Right forelimb (tissue), 1 donor: ENCODE measurements around the gene GSK3B.
A peak's percentile ranks its signal among the peaks of the same experiment; 100 is the strongest.
"Not testable (repeated sequence)": the region's sequence is repeated elsewhere in the genome, so short reads cannot be mapped to it uniquely, and the experiment has no call there.

ENCODE experiments used
- DNase-seq: peaks from one replicate; pipeline ENCODE4 v3.0.0-alpha.2; 2018

The GSK3B gene

DNA sequence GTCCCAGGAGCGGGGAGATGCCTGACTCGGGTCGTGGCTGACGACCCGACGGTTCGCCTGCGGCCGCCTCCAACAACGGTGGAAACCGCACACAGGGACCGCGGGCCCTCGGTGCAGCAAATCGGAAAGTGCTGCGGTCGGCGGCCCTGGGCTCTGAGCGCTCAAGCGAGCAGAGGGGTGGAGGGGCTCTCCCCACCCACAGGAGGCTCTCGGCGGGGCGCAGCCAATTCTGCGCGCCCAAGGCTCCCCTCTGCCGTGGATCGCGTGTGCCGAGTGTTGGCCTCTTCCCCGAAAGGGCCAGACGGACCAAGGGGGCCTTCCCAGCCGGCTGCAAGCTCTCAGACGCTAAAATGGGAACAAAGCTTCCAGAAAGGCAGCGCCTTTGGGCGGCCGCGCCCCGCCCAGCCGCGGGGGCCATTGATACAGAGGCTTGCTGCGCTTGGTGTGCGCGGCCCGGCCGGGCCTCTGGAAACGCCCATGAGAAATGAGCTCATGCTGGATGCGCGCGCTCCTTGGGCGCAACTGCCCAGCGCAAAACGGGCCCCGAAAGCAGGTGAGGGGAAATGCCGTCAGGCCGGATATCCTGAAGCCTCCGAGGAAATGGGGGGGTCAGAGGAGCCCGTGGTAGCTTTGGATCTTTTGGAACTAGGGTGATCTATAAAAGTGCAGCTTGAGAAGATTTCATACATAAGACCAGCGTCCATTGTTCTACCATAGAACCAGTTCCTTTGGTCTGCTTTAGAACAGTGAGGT lies 1.2 kb upstream of the GSK3B start:
- peak; percentile 93 for DNase-seq

DNA sequence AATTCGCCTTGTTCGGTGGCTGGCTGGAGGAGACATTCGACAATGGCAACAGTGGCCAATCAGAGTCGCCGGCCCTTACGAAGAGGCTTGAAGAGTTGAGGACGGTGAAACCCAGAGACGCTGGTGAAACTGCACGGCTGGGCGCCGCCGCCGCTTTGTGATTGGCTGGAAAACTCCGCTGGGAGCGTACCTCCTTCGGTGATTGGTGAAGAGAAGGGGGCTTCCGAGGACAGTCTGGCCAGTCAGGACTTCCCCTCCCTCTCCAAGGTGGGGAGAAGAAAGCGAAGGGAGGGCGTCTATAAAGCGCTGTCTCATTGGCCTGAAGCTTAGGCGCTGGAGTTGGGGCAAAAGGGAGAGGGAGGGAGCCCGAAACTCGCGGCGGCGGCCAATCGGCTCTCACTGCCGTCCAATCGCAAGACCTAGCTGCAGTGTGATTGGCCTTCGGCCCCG lies 554 bp upstream of the GSK3B start:
- peak; percentile 99 for DNase-seq

DNA sequence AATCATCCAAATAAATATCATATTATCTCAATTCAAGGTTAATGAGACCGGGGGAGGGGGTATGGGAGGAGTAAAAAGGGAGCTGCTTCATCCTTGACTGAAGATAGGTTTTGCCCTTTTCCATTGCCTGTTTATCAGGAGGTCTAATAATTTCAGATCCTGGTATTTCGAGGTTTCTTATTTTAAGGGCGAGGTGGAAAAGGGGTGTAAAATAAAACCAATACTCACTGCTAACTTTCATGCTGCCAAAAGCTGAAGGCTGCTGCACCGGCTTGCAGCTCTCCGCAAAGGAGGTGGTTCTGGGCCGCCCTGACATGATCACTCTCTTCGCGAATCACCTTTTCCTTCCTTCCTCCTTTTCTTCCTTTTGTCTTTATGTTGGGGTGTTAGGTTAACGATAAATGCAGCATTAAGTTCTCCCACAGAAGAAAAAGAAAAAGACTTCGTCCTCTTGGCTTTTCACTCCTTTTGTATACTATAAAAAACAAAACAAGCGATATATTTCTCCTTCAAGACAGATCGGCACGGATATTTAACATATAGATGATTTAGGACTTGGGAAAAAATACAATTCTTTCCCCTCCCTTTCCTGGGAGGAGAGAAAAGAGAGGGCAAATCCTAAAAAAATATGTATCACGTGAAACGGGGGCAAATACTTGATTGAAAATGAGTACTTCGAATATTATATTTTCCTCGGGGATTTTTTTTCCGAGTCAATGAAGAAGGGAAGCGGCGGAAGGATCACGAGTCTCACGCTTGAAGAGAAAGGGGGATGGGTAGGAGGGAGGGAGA lies 932 bp downstream of the GSK3B start:
- no peak for DNase-seq

DNA sequence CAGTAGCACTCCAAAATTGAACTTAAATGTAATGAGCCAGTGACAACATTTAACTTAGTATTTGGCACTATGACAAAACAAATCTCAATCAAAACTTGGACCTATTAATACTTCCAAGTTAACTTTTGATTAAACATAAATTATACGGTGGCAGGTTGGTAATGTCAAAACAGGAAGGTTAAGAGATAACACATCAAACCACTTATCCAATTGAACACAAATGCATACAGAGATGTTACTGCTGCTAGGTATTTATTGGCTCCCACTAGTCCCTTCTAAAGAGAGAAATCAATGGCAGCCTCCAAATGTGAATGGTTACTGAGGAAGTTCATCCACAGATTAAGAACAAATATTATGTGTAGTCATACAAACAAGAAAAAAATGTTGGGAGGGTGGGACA lies 1.8 kb downstream of the GSK3B start:
- DNase-seq: no peak

GRCh38 chr3:120090422-120090821 lies 3.8 kb downstream of the GSK3B start:
- DNase-seq: no peak

DNA sequence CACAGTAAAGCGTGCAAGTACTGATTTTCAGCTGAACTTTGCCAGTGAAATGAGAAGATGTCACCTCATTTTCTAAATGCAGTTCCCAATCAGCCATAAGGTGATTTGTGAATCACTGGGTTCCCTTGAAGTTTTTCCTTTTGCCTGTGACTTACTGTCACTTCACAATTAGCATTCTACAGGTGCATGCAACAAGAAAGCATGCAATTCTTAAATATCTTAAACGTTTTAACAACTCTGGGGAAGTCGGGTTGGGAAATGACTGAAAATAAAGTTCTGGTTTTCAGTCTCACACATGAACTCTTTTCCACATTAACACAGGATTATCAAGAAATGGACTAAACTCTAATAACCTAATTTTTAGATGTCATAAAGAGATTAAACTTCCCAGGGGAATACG lies 5.2 kb downstream of the GSK3B start:
- DNase-seq: no peak

- DNase-seq: no peak
Observed at GRCh38 chr3:120088622-120089021, 5.6 kb downstream of the GSK3B start.

DNA sequence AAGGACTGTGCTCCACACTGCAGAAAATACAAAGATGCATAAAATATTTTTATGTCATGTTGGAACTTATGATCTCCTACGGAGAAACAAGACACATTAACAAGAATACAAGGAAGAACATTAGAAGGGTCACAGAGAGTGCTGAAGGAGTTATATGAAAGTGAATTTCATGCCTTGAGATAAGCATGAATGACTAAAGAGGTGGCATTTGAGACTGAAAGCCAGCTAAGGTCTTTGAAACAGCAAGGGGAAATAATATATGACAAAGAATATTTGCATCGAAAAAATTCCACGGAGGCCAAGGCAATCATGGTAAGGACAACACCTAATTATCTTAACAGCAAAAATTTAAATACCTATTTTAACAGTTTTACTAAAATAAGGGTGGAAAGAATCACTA lies 12.5 kb downstream of the GSK3B start:
- no peak for DNase-seq

DNA sequence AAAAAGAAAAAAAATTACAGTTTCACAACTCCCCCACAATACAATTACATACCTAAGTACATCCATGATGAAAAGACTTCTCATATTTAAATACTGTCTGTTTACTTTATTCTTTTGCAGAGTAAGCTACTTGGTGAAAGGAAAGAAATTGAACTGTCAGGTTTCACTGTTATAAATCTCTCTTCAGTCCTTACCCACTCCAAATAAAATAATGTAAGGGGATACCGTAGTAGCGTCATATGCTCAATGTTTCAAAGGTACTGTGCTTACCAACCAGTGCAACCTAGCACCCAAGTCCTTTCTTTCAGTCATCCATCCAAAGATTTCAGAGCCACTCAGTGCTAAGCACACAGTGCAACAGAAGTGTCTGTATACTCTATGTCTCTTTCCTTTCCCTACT lies 13.4 kb downstream of the GSK3B start:
- DNase-seq: no peak

GRCh38 chr3:120077731-120078130 lies 16.5 kb downstream of the GSK3B start:
- no peak for DNase-seq

DNA sequence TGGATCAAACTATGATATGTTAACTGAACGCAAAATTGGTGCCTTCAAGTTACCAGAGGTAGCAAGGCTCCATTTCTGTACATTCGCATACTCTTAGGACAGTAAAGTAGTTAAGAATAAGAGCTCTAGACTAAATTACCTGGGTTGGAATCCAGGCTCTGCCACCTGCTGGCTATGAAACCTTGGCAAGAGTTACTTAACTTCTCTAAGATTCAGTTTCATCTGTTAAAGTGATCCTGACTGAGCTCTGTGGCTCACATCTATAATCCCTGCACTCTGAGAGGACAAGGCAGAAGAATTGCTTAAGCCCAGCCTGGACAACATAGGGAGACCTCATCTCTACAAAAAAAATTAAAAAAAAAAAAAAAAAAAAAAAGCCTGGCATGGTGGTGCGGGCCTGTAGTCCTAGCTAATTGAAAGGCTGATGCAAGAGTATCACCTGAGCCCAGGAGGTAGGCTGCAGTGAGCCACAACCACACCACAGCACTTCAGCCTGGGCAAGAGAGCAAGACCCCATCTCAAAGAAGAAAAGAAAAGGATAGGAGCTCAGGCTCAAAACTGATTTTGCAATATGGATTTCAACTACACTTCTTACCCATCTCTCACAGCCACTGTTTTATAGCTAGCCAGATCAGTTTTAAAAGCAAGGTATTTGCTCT lies 21.3 kb downstream of the GSK3B start:
- DNase-seq: no peak

- DNase-seq: no peak
Observed at GRCh38 chr3:120071259-120071658, 23.0 kb downstream of the GSK3B start.

GRCh38 chr3:120070263-120070981 lies 23.8 kb downstream of the GSK3B start:
- DNase-seq: no peak

DNA sequence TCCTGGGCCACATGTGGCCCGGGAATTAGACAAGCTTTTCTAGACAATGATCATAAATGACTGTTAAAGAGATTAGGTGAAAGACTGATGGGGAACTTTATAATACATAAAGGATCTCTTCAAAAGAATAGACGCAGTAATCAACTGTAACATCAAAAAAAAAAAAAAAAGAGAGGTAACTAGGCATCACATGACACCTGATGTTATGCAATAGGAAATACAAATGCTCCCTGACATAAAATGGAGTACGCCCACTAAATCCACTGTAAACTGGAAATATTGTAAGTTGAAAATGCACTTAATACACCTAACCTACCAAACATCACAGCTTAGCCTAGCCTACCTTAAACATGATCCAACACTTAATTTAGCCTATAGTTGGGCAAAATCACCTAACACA lies 27.2 kb downstream of the GSK3B start:
- no peak for DNase-seq

DNA sequence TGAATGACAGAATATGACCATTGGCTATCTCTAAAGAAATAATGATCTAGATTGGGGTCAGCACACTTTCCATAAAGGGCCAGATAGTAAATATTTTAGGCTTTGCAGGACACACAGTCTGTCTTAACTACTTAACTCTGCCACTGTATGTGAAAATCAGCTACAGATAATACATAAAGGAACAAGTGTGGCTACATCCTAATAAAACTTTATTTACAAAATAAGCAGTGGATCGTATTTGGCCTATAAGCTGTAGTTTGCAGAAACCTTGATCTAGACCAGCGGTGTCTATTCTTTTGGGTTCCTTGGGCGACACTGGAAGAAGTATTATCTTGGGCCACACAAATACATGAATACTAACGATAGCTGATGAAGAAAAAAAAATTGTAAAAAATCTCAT lies 27.6 kb downstream of the GSK3B start:
- no peak for DNase-seq

GRCh38 chr3:120064641-120065040 lies 29.6 kb downstream of the GSK3B start:
- DNase-seq: no peak

GRCh38 chr3:120062474-120062873 lies 31.8 kb downstream of the GSK3B start:
- no peak for DNase-seq

DNA sequence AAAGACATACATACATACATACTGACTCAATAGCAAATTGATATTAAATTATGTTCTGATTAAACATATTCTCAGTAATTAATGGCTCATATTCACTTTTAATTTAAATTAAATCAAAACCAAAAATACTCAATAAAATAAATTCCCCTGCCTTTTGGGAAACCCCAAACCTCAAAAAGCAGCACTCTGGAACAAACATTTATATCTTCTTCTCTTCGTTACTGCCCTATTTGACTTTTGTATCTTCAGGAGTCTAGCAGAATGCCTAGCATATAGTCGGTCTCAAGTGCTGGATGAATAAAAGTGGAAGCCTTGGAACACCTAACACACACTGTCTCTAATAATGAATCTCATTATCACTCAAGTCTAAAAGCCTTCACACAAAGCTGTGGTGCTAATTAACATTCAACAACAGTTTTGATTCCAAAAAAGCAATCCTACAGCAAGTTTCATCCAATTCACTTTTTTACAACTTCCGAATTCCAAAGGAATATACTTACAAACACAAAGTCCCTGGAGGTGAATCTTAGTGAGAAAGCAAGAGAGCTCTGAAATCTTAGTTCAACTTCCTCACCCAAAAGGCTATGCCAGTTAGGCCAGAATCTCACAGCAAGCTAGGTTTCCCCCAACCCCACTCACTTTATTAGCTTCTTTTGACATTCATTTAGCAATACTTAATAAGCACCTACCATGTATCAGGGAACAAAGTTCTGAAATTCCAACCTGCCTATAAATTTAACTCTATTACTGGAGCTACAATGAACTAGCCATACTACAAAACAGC lies 35.0 kb downstream of the GSK3B start:
- DNase-seq: no peak

- no peak for DNase-seq
Observed at GRCh38 chr3:120057626-120058025, 36.6 kb downstream of the GSK3B start.

- no peak for DNase-seq
Observed at GRCh38 chr3:120057029-120057428, 37.2 kb downstream of the GSK3B start.

DNA sequence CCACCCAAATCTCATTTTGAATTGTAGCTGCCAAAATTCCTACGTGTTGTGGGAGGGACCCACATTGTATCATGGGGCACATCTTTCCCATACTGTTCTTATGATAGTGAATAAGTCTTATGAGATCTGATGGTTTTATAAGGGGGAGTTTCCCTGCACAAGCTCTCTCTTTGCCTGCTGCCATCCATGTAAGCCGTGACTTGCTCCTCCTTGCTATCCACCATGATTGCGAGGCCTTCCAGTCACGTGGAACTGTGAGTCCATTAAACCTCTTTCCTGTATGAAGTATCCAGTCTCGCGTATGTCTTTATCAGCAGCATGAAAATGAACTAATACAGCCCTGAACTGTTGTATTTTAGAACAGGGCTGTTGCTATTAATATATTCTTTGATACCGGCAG lies 40.6 kb downstream of the GSK3B start:
- DNase-seq: not testable (repeated sequence)

- no peak for DNase-seq
Observed at GRCh38 chr3:120052677-120053076, 41.6 kb downstream of the GSK3B start.
